Measurements from ENCODE around the gene UNG.

DNA sequence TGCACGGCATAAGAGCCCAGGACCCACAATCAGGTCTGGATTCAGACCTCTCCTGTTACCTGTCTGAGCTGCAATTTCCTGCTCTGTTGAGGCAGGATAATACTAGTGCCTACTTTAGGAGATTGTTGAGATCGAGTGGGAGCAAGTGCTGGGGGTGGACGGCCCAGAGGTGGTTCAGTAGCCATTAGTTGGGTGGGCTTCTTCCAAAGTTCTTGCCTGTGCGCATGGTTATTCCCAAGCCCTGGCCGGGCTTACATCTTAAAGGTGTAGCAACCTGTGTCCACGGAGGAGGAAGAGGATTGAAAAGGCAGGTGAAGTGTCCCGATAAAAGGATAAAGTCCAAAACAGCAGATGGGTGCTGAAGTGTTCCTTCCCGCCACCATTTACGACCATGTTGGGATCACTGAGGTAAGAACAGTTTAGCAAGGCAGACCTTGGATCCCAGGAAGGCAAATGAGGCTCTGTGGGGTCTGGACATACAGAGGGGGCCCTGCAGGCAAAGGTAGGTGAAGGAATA lies 52.8 kb downstream of the UNG start:
- TF ChIP-seq POLR2AphosphoS5 (IDR thresholded peaks at IDR 0.05; ENCODE audit: low read depth, low read length) (no peak), CTCF (IDR thresholded peaks at IDR 0.05 in 2 of 3, conservative IDR thresholded peaks at IDR 0.05 in 1 of 3; ENCODE audit: borderline replicate concordance in 1 of 3, insufficient read depth in 1 of 3, low read depth in 2 of 3, low read length in 2 of 3) (no peak), YY1 (IDR thresholded peaks at IDR 0.05; ENCODE audit: extremely low read depth, insufficient replicate concordance, low read depth, low read length) (no peak), ZBTB33 (IDR thresholded peaks at IDR 0.05; ENCODE audit: extremely low read depth, insufficient replicate concordance, low read length) (no peak), EZH2phosphoT487 (IDR thresholded peaks at IDR 0.05; ENCODE audit: borderline replicate concordance) (no peak), EZH2 (IDR thresholded peaks at IDR 0.05) (no peak), POLR2A (IDR thresholded peaks at IDR 0.05; ENCODE audit: borderline replicate concordance, extremely low read depth, insufficient read depth, insufficient read length) (no peak), RAD21 (IDR thresholded peaks at IDR 0.05; ENCODE audit: low read depth) (no peak), EGR1 (IDR thresholded peaks at IDR 0.05; ENCODE audit: low read depth) (no peak), SIN3A (IDR thresholded peaks at IDR 0.05; ENCODE audit: low read depth) (no peak), ELF1 (IDR thresholded peaks at IDR 0.05; ENCODE audit: borderline replicate concordance, low read depth) (no peak), CEBPB (IDR thresholded peaks at IDR 0.05; ENCODE audit: low read depth) (no peak), SP1 (IDR thresholded peaks at IDR 0.05; ENCODE audit: low read depth) (no peak)

All from HCT116 (cell line).